HL-60/S4 treated with retinoic acid at 250 ng/mL for 4 days and 3 days (cell line): ENCODE measurements around the gene NUP188.

Experiments
- in situ Hi-C: fragments of 300-500 bp; cut with MboI; formaldehyde crosslinking; loops from 2 replicates; pipeline ENCODE4 v1.7.0; 2022; ENCODE audit warnings: low sequenced_read_pairs

The NUP188 gene

GRCh38 chr9:128947527-128948301 is at the start of gene NUP188, which contains the start of gene DOLK:
Gene NUP188, plus strand, starts transcription at chr9:128947699. Its CDS starts 21 bp downstream, at chr9:128947720.
Gene DOLK, minus strand, starts transcription at chr9:128947603. Its CDS starts 300 bp downstream, at chr9:128947303.
- in situ Hi-C loops: no loop called here

GRCh38 chr9:128898382-128898781 is 49.1 kb upstream of the NUP188 start:
- in situ Hi-C loops: no loop called here

GRCh38 chr9:128898845-128899565 is 48.5 kb upstream of the NUP188 start:
- in situ Hi-C loops: no loop called here

GRCh38 chr9:128899566-128900322 is 47.8 kb upstream of the NUP188 start:
- in situ Hi-C loops: no loop called here

- in situ Hi-C loops: no loop called here
These were observed 46.1 kb upstream of the NUP188 start for GRCh38 chr9:128901379-128901778.

GRCh38 chr9:128901822-128902221 is 45.7 kb upstream of the NUP188 start:
- in situ Hi-C loops: no loop called here

GRCh38 chr9:128902351-128903078 is 45.0 kb upstream of the NUP188 start:
- in situ Hi-C loops: no loop called here

GRCh38 chr9:128903079-128903461 is 44.4 kb upstream of the NUP188 start:
- in situ Hi-C loops: no loop called here

GRCh38 chr9:128903871-128904620 is 43.5 kb upstream of the NUP188 start:
- in situ Hi-C loops: no loop called here

- in situ Hi-C loops: no loop called here
These were observed 41.5 kb upstream of the NUP188 start for GRCh38 chr9:128905964-128906363.

GRCh38 chr9:128906741-128907140 is 40.8 kb upstream of the NUP188 start:
- in situ Hi-C loops: no loop called here

- in situ Hi-C loops: no loop called here
These were observed 39.1 kb upstream of the NUP188 start for GRCh38 chr9:128908372-128908771.

GRCh38 chr9:128909859-128910258 is 37.6 kb upstream of the NUP188 start:
- in situ Hi-C loops: no loop called here

- in situ Hi-C loops: no loop called here
These were observed 36.6 kb upstream of the NUP188 start for GRCh38 chr9:128910906-128911305.

- in situ Hi-C loops: no loop called here
These were observed 35.9 kb upstream of the NUP188 start for GRCh38 chr9:128911529-128912035.

- in situ Hi-C loops: no loop called here
These were observed 35.1 kb upstream of the NUP188 start for GRCh38 chr9:128912270-128912853.

- in situ Hi-C loops: no loop called here
These were observed 34.2 kb upstream of the NUP188 start for GRCh38 chr9:128913048-128913900.

GRCh38 chr9:128913995-128914772 is 33.3 kb upstream of the NUP188 start:
- in situ Hi-C loops: no loop called here
